Measurements from ENCODE around the gene SAMD4A. TPM values are rescaled to one million over a fixed set of nuclear protein-coding genes. Genes with fewer than 3 reads are reported as not detected.

The SAMD4A gene
- total and polyA plus RNA-seq, 2 experiments from 2014 or later = 7.2 to 33.0 TPM

DNA sequence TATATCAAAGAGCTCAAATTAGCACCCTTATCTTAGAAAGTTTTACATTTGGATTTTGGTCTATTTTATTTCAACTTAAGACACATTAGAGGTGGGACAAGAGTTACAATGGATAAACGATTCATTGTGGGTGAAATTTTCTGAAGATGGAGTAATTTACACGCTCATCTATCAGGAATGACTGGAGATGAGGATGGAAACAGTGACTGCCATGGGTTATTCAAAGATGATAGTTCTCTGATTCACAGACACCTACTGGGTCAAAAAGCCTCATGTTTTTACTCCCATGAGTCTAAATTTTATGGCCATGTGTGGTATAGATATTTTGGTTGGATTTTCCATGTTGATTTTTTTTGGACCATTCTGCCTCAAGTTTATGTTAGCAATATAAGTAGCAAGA is 22.1 kb downstream of the SAMD4A start:
- WGBS, 2 experiments (ENCODE audit: low coverage in 1 of 2, low lambda C conversion rate in 2 of 2, missing lambda C conversion rate in 2 of 2) = 19 to 28% methylated on average over 2 of the region's 2 CpGs
- no peak overlapping the region for H3K4me3 ChIP-seq
- no peaks in the 10 kb centered on the region for H3K27me3 ChIP-seq (replicated peaks; ENCODE audit: insufficient read depth)

GRCh38 chr14:54589843-54590242 is 22.9 kb downstream of the SAMD4A start:
- peak overlapping the region; percentile 59 for H3K4me2 ChIP-seq (ENCODE audit: unreplicated experiment)
- no peak overlapping the region for H3K4me3 ChIP-seq
- TF ChIP-seq EZH2phosphoT487 (IDR thresholded peaks at IDR 0.05; ENCODE audit: insufficient read depth, low read depth) (no peak), EZH2 (IDR thresholded peaks at IDR 0.05; ENCODE audit: insufficient read depth, poor library complexity, severe bottlenecking) (no peak)
- peaks cover 99% of the 10 kb centered on the region for H3K79me2 ChIP-seq (ENCODE audit: insufficient read depth)
- peaks cover 61% of the 10 kb centered on the region for H3K4me1 ChIP-seq (ENCODE audit: insufficient read depth)
- in situ Hi-C loops (cut with MboI) = no loop called here
- 37 to 49% methylated on average over 4 of the region's 4 CpGs for WGBS, 2 experiments (ENCODE audit: low coverage in 1 of 2, low lambda C conversion rate in 2 of 2, missing lambda C conversion rate in 2 of 2)
- peaks cover 36% of the 10 kb centered on the region for H3F3A ChIP-seq (ENCODE audit: insufficient read depth)
- H3K27me3 ChIP-seq (replicated peaks; ENCODE audit: insufficient read depth) = no peaks in the 10 kb centered on the region
- peak overlapping the region; percentile 12; the same call in 1 of the 2 replicates for H3K9ac ChIP-seq
- H2AFZ ChIP-seq = no peak overlapping the region
- peaks cover 2% of the 10 kb centered on the region; the same call in 1 of the 2 replicates for H3K36me3 ChIP-seq (ENCODE audit: low read depth)
- H3K9me2 ChIP-seq (ENCODE audit: insufficient read depth) = no peaks in the 10 kb centered on the region
- peak; percentile 57 for DNase-seq
- H3K27ac ChIP-seq = peak overlapping the region; percentile 54
- peaks cover 23% of the 10 kb centered on the region for H4K20me1 ChIP-seq (ENCODE audit: insufficient read depth)
- H3K9me3 ChIP-seq (ENCODE audit: low read depth) = no peaks in the 10 kb centered on the region

More for the DNA sequence above, 22.1 kb downstream of the SAMD4A start:
- H3K4me1 ChIP-seq (ENCODE audit: insufficient read depth) = peaks cover 53% of the 10 kb centered on the region
- H3K27ac ChIP-seq = peak overlapping the region; percentile 54
- TF ChIP-seq EZH2 (IDR thresholded peaks at IDR 0.05; ENCODE audit: insufficient read depth, poor library complexity, severe bottlenecking) (no peak), EZH2phosphoT487 (IDR thresholded peaks at IDR 0.05; ENCODE audit: insufficient read depth, low read depth) (no peak)
- peaks cover 99% of the 10 kb centered on the region for H3K79me2 ChIP-seq (ENCODE audit: insufficient read depth)
- H3K36me3 ChIP-seq (ENCODE audit: low read depth) = peaks cover 8% of the 10 kb centered on the region; the same call in 1 of the 2 replicates
- H3K4me2 ChIP-seq (ENCODE audit: unreplicated experiment) = peak overlapping the region; percentile 59
- H3F3A ChIP-seq (ENCODE audit: insufficient read depth) = peaks cover 28% of the 10 kb centered on the region
- peak; percentile 88 for DNase-seq
- no peaks in the 10 kb centered on the region for H3K9me3 ChIP-seq (ENCODE audit: low read depth)
- H2AFZ ChIP-seq = no peak overlapping the region
- no peaks in the 10 kb centered on the region for H3K9me2 ChIP-seq (ENCODE audit: insufficient read depth)
- H4K20me1 ChIP-seq (ENCODE audit: insufficient read depth) = peaks cover 16% of the 10 kb centered on the region
- H3K9ac ChIP-seq = peak overlapping the region; percentile 12; the same call in 1 of the 2 replicates
- in situ Hi-C loops (cut with MboI) = no loop called here

GRCh38 chr14:54590481-54590880 is 23.6 kb downstream of the SAMD4A start:
- TF ChIP-seq EZH2 (IDR thresholded peaks at IDR 0.05; ENCODE audit: insufficient read depth, poor library complexity, severe bottlenecking) (no peak), EZH2phosphoT487 (IDR thresholded peaks at IDR 0.05; ENCODE audit: insufficient read depth, low read depth) (no peak)
- Histone ChIP-seq H3K36me3 (ENCODE audit: low read depth) (no peaks in the 10 kb centered on the region; the same call in 1 of the 2 replicates), H3K4me3 (no peak overlapping the region), H3F3A (ENCODE audit: insufficient read depth) (peaks cover 39% of the 10 kb centered on the region), H3K4me1 (ENCODE audit: insufficient read depth) (peaks cover 63% of the 10 kb centered on the region), H3K4me2 (ENCODE audit: unreplicated experiment) (peak overlapping the region; percentile 59), H3K9ac (no peak overlapping the region), H3K79me2 (ENCODE audit: insufficient read depth) (peaks cover 99% of the 10 kb centered on the region), H4K20me1 (ENCODE audit: insufficient read depth) (peaks cover 23% of the 10 kb centered on the region), H3K27ac (peak overlapping the region; percentile 54), H3K27me3 (replicated peaks; ENCODE audit: insufficient read depth) (no peaks in the 10 kb centered on the region), H3K9me2 (ENCODE audit: insufficient read depth) (no peaks in the 10 kb centered on the region), H2AFZ (no peak overlapping the region), H3K9me3 (ENCODE audit: low read depth) (no peaks in the 10 kb centered on the region)
- DNase-seq = peak; percentile 26
- in situ Hi-C loops (cut with MboI) = no loop called here

GRCh38 chr14:54591461-54591860 is 24.5 kb downstream of the SAMD4A start:
- Histone ChIP-seq H3K4me2 (ENCODE audit: unreplicated experiment) (no peak overlapping the region), H4K20me1 (ENCODE audit: insufficient read depth) (peaks cover 23% of the 10 kb centered on the region), H3K9ac (no peak overlapping the region), H3K4me1 (ENCODE audit: insufficient read depth) (peaks cover 63% of the 10 kb centered on the region), H3K4me3 (no peak overlapping the region), H3K79me2 (ENCODE audit: insufficient read depth) (peaks cover 99% of the 10 kb centered on the region), H3F3A (ENCODE audit: insufficient read depth) (peaks cover 43% of the 10 kb centered on the region), H3K9me2 (ENCODE audit: insufficient read depth) (no peaks in the 10 kb centered on the region), H3K36me3 (ENCODE audit: low read depth) (no peaks in the 10 kb centered on the region; the same call in 1 of the 2 replicates), H3K27me3 (replicated peaks; ENCODE audit: insufficient read depth) (no peaks in the 10 kb centered on the region), H3K27ac (no peak overlapping the region), H2AFZ (no peak overlapping the region), H3K9me3 (ENCODE audit: low read depth) (no peaks in the 10 kb centered on the region)
- DNase-seq = peak; percentile 73
- in situ Hi-C loops (cut with MboI) = no loop called here
- no peak for TF ChIP-seq EZH2phosphoT487 (IDR thresholded peaks at IDR 0.05; ENCODE audit: insufficient read depth, low read depth)
- TF ChIP-seq EZH2 (IDR thresholded peaks at IDR 0.05; ENCODE audit: insufficient read depth, poor library complexity, severe bottlenecking) = no peak
- 31% methylated on average over 1 of the region's 1 CpG for WGBS, 2 experiments (ENCODE audit: low coverage in 1 of 2, low lambda C conversion rate in 2 of 2, missing lambda C conversion rate in 2 of 2)

DNA sequence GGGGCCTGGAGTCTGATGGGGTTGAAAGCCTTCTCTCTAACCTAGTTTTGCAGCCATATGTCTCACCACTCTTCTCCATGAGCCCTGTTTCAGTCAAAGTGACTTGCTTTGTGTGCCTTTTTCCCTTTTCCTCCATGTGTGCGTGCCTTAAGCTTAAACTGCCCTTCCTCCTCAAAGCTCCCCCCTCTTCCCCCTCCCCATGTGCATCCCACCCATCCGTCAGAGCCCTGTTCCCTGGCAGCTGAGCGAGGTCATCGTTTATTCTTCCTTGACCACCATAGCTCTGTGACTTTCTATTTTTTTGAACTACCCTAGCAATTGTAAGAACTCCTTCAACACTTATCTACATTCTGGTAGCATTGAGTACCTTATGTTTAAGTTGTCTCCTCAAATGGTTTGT is 24.9 kb downstream of the SAMD4A start:
- peaks cover 63% of the 10 kb centered on the region for H3K4me1 ChIP-seq (ENCODE audit: insufficient read depth)

More for the DNA sequence above, 24.9 kb downstream of the SAMD4A start:
- WGBS, 2 experiments (ENCODE audit: low coverage in 1 of 2, low lambda C conversion rate in 2 of 2, missing lambda C conversion rate in 2 of 2) = 74 to 76% methylated on average over 4 of the region's 4 CpGs
- Histone ChIP-seq H3K9me3 (ENCODE audit: low read depth) (no peaks in the 10 kb centered on the region), H3K9me2 (ENCODE audit: insufficient read depth) (no peaks in the 10 kb centered on the region), H3K79me2 (ENCODE audit: insufficient read depth) (peaks cover 99% of the 10 kb centered on the region), H3K4me2 (ENCODE audit: unreplicated experiment) (no peak overlapping the region), H2AFZ (no peak overlapping the region), H3K27me3 (replicated peaks; ENCODE audit: insufficient read depth) (no peaks in the 10 kb centered on the region), H3K36me3 (ENCODE audit: low read depth) (no peaks in the 10 kb centered on the region; the same call in 1 of the 2 replicates), H3K4me3 (no peak overlapping the region), H3K27ac (no peak overlapping the region), H3F3A (ENCODE audit: insufficient read depth) (peaks cover 43% of the 10 kb centered on the region), H3K9ac (no peak overlapping the region), H4K20me1 (ENCODE audit: insufficient read depth) (peaks cover 23% of the 10 kb centered on the region)
- in situ Hi-C loops (cut with MboI) = no loop called here
- no peak for TF ChIP-seq EZH2 (IDR thresholded peaks at IDR 0.05; ENCODE audit: insufficient read depth, poor library complexity, severe bottlenecking)
- TF ChIP-seq EZH2phosphoT487 (IDR thresholded peaks at IDR 0.05; ENCODE audit: insufficient read depth, low read depth) = no peak
- DNase-seq = no peak
